HG02852 (cell line): Measurements from ENCODE around the gene C6orf163.

ENCODE experiments used
- ATAC-seq: cut with Tn5 transposase; IDR thresholded peaks from one replicate; pipeline ENCODE4 v1.9.1; 2021; ENCODE audit warnings: mild to moderate bottlenecking, moderate library complexity; ENCODE audit not compliant: unreplicated experiment

C6orf163 gene

GRCh38 chr6:87356181-87356580, 11.6 kb downstream of the C6orf163 start:
- no peak for ATAC-seq

GRCh38 chr6:87357479-87358196, 13.0 kb downstream of the C6orf163 start:
- no peak for ATAC-seq

GRCh38 chr6:87364602-87365252, 20.1 kb downstream of the C6orf163 start:
- ATAC-seq: no peak

- no peak for ATAC-seq
Measured at GRCh38 chr6:87366072-87366827, 21.6 kb downstream of the C6orf163 start.

GRCh38 chr6:87366899-87367298, 22.3 kb downstream of the C6orf163 start:
- ATAC-seq: no peak

- ATAC-seq: no peak
Measured at GRCh38 chr6:87373377-87373776, 28.8 kb downstream of the C6orf163 start.

GRCh38 chr6:87375315-87375714, 30.7 kb downstream of the C6orf163 start:
- no peak for ATAC-seq

- ATAC-seq: no peak
Measured at GRCh38 chr6:87376643-87377042, 32.0 kb downstream of the C6orf163 start.

GRCh38 chr6:87378947-87379346, 34.3 kb downstream of the C6orf163 start:
- ATAC-seq: no peak

- ATAC-seq: no peak
Measured at GRCh38 chr6:87382861-87383260, 38.2 kb downstream of the C6orf163 start.

GRCh38 chr6:87384038-87384437, 39.4 kb downstream of the C6orf163 start:
- no peak for ATAC-seq

GRCh38 chr6:87384449-87384848, 39.8 kb downstream of the C6orf163 start:
- ATAC-seq: no peak

- ATAC-seq: no peak
Measured at GRCh38 chr6:87391334-87391733, 46.7 kb downstream of the C6orf163 start.

- peak; percentile 66 for ATAC-seq
Measured at GRCh38 chr6:87393026-87393622, 48.5 kb downstream of the C6orf163 start.

- ATAC-seq: no peak
Measured at GRCh38 chr6:87395431-87395830, 50.8 kb downstream of the C6orf163 start.

- peak; percentile 91 for ATAC-seq
Measured at GRCh38 chr6:87396595-87397392, 52.2 kb downstream of the C6orf163 start.

- no peak for ATAC-seq
Measured at GRCh38 chr6:87397656-87398055, 53.0 kb downstream of the C6orf163 start.

- no peak for ATAC-seq
Measured at GRCh38 chr6:87401832-87402231, 57.2 kb downstream of the C6orf163 start.

GRCh38 chr6:87407561-87407900, 62.9 kb downstream of the C6orf163 start:
- ATAC-seq: peak; percentile 24

GRCh38 chr6:87407901-87408720, 63.5 kb downstream of the C6orf163 start, which contains the start of gene CFAP206:
TSS of gene CFAP206 (plus strand) at chr6:87407972. CDS start at chr6:87409840, 1,868 bp downstream.
- ATAC-seq: peak; percentile 86
